ENCODE measurements around the gene FAM13C. TPM values are rescaled to one million over a fixed set of nuclear protein-coding genes. Genes with fewer than 3 reads are reported as not detected.
A peak's percentile ranks its signal among the peaks of the same experiment; 100 is the strongest.

The FAM13C gene
- total RNA-seq, 8 experiments from 2014 or later: 0.67 to 29.1 (median 14.9) TPM; not detected in 1

GRCh38 chr10:59279991-59280505 lies 82.3 kb downstream of the FAM13C start:
- in situ Hi-C loops (cut with MboI; ENCODE audit: low pct_unique_long_range_greater_than_20kb in 2 of 9, low sequenced_read_pairs in 9 of 9, unreplicated experiment in 9 of 9): no loop called here
- WGBS, 10 experiments: 0 to 100% (median 37%) methylated on average over 1 of the region's 1 CpG; no CpG with 5 or more reads in 6 of the 10 experiments
- H3K4me1 ChIP-seq (replicated peaks in 1 of 2): peaks cover 30 to 45% of the 10 kb centered on the region in 2 donors

DNA sequence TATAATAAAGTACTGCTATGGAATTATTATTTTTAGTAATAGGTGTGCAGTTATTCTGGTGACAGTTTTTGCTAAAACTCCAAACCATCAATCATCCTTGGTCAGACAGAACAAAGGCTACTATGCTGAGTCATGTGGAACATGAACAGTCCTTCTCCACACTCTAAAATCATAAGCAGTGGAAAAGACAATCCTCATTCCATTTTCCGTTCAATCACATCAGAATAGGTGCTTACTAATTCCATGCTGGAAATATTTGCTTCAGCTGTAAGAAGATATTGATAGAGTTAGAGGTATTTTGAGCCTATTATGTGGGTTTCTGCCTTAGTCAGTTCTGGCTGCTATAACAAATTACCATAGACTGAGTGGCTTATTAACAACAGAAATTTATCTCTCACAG lies 82.9 kb downstream of the FAM13C start:
- Histone ChIP-seq H3K27ac (no peak overlapping the region), H3K4me1 (replicated peaks in 1 of 2) (peaks cover 25 to 41% of the 10 kb centered on the region in 2 donors), H3K4me3 (no peak overlapping the region)
- no peak for ATAC-seq (replicated peaks in 6 of 8)
- 33 to 100% (median 88%) methylated on average over 1 of the region's 1 CpG; no CpG with 5 or more reads in 3 of the 10 experiments for WGBS, 10 experiments
- in situ Hi-C loops (cut with MboI; ENCODE audit: low pct_unique_long_range_greater_than_20kb in 2 of 9, low sequenced_read_pairs in 9 of 9, unreplicated experiment in 9 of 9): no loop called here

More at GRCh38 chr10:59279991-59280505, 82.3 kb downstream of the FAM13C start:
- Histone ChIP-seq H3K4me3 (no peak overlapping the region), H3K27ac (no peak overlapping the region)
- no peak for ATAC-seq (replicated peaks in 6 of 8)

- ATAC-seq (replicated peaks in 6 of 8): peak; percentile 17 to 87 (median 68)
- Histone ChIP-seq H3K27ac (peak overlapping the region in 1 of 2 donors; percentile 53), H3K4me3 (no peak overlapping the region), H3K4me1 (replicated peaks in 1 of 2) (peaks cover 6 to 21% of the 10 kb centered on the region in 2 donors)
- in situ Hi-C loops (cut with MboI; ENCODE audit: low pct_unique_long_range_greater_than_20kb in 2 of 9, low sequenced_read_pairs in 9 of 9, unreplicated experiment in 9 of 9): no loop called here
These were observed 85.4 kb downstream of the FAM13C start for GRCh38 chr10:59276919-59277318.

DNA sequence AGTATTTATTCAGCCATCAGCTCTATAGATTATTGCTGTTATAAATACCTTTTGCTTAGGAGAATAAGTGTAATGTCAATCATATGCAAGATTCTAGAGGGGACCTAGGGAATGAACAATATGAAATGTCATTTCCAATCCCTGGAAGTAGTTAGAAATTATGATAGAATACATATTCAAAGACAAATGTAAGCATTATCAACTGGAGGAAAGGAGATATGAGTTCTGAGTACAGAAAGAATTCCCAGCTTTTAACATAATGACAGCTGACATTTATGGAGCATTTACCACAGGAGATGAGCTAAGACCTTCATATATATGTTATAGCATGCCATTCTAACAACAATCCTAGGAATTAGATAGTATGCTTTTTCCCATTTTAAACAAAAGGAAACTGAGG lies 86.2 kb downstream of the FAM13C start:
- H3K27ac ChIP-seq: no peak overlapping the region
- ATAC-seq (replicated peaks in 6 of 8): no peak
- no peak overlapping the region for H3K4me3 ChIP-seq
- H3K4me1 ChIP-seq (replicated peaks in 1 of 2): peaks cover 6 to 21% of the 10 kb centered on the region in 2 donors
- in situ Hi-C loops (cut with MboI; ENCODE audit: low pct_unique_long_range_greater_than_20kb in 2 of 9, low sequenced_read_pairs in 9 of 9, unreplicated experiment in 9 of 9): no loop called here

DNA sequence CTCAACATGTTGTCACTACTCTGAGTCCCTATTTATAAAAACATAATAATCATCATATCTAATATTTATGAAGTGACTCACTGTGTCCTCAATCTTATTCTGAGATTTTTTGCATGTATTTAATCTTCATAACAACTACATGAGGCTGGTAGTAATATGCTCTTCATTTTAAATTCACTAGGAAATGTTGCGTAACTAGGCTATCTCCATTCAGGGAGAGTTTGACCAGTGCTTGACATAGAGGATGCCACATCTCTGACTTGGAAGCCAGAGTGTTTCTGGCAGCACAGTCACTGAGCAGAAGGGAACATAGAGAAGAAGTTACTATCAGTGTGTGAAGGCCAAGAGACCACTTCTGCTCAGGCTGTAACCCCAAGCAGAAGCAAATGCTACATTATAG lies 88.9 kb downstream of the FAM13C start:
- WGBS, 10 experiments: 50 to 100% (median 89%) methylated on average over 1 of the region's 1 CpG; no CpG with 5 or more reads in 4 of the 10 experiments
- Histone ChIP-seq H3K4me3 (no peak overlapping the region), H3K27ac (no peak overlapping the region), H3K4me1 (replicated peaks in 1 of 2) (peaks cover 0 to 21% of the 10 kb centered on the region in 2 donors)
- peak in 3 of 8 experiments; percentile 8 to 29 (median 21) for ATAC-seq (replicated peaks in 6 of 8)
- in situ Hi-C loops (cut with MboI; ENCODE audit: low pct_unique_long_range_greater_than_20kb in 2 of 9, low sequenced_read_pairs in 9 of 9, unreplicated experiment in 9 of 9): loop anchor here in 1 of 9 experiments (25.0 kb wide), 1 partner anchor 339 kb away; no protein-coding TSS in a partner anchor

- no peak overlapping the region for H3K4me3 ChIP-seq
- no peak overlapping the region for H3K27ac ChIP-seq
- H3K4me1 ChIP-seq (replicated peaks in 1 of 2): peaks cover 0 to 11% of the 10 kb centered on the region in 2 donors
- in situ Hi-C loops (cut with MboI; ENCODE audit: low pct_unique_long_range_greater_than_20kb in 2 of 9, low sequenced_read_pairs in 9 of 9, unreplicated experiment in 9 of 9): loop anchor here in 1 of 9 experiments (25.0 kb wide), 1 partner anchor 340 kb away; no protein-coding TSS in a partner anchor
- ATAC-seq (replicated peaks in 6 of 8): no peak
These were observed 90.3 kb downstream of the FAM13C start for GRCh38 chr10:59272061-59272460.

- Histone ChIP-seq H3K4me3 (no peak overlapping the region), H3K27ac (no peak overlapping the region), H3K4me1 (replicated peaks in 1 of 2) (peaks cover 0 to 2% of the 10 kb centered on the region in 2 donors)
- in situ Hi-C loops (cut with MboI; ENCODE audit: low pct_unique_long_range_greater_than_20kb in 2 of 9, low sequenced_read_pairs in 9 of 9, unreplicated experiment in 9 of 9): loop anchor here in 1 of 9 experiments (25.0 kb wide), 1 partner anchor 341 kb away; no protein-coding TSS in a partner anchor
- no peak for ATAC-seq (replicated peaks in 6 of 8)
- WGBS, 10 experiments: 55 to 92% (median 63%) methylated on average over 1 to 4 of the region's 4 CpGs; no CpG with 5 or more reads in 3 of the 10 experiments
These were observed 91.2 kb downstream of the FAM13C start for GRCh38 chr10:59271160-59271559.

GRCh38 chr10:59270492-59270891 lies 91.9 kb downstream of the FAM13C start:
- Histone ChIP-seq H3K4me1 (replicated peaks in 1 of 2) (no peaks in the 10 kb centered on the region), H3K27ac (no peak overlapping the region), H3K4me3 (no peak overlapping the region)
- 22 to 97% (median 79%) methylated on average over 2 to 3 of the region's 3 CpGs; no CpG with 5 or more reads in 1 of the 10 experiments for WGBS, 10 experiments
- ATAC-seq (replicated peaks in 6 of 8): peak in 2 of 8 experiments; percentile 47 to 62
- in situ Hi-C loops (cut with MboI; ENCODE audit: low pct_unique_long_range_greater_than_20kb in 2 of 9, low sequenced_read_pairs in 9 of 9, unreplicated experiment in 9 of 9): loop anchor here in 1 of 9 experiments (25.0 kb wide), 1 partner anchor 342 kb away; no protein-coding TSS in a partner anchor

DNA sequence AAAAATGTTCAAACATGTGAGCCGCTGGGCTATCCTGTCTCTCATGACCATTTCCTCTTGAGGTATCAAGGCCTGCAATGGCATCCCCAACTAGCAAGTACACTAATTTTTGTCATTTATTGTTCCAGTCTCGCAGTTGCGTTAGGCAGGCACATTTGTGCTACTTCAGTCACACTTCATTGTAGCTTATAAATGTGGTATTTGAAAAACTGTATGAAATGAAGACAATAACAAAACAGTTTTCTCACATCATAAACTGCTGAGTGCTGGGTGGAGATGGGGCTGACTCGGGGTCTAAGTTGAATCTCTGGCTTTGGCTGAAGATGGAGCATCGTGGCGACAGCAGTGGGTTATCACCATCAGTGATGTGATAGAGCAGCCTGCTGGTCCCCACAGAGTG lies 92.7 kb downstream of the FAM13C start:
- ATAC-seq (replicated peaks in 6 of 8): no peak
- no peak overlapping the region for H3K27ac ChIP-seq
- no peak overlapping the region for H3K4me3 ChIP-seq
- H3K4me1 ChIP-seq (replicated peaks in 1 of 2): no peaks in the 10 kb centered on the region
- WGBS, 10 experiments: 59 to 100% (median 97%) methylated on average over 1 to 6 of the region's 6 CpGs; no CpG with 5 or more reads in 4 of the 10 experiments
- in situ Hi-C loops (cut with MboI; ENCODE audit: low pct_unique_long_range_greater_than_20kb in 2 of 9, low sequenced_read_pairs in 9 of 9, unreplicated experiment in 9 of 9): loop anchor here in 1 of 9 experiments (25.0 kb wide), 1 partner anchor 343 kb away; no protein-coding TSS in a partner anchor

GRCh38 chr10:59268460-59268859 lies 93.9 kb downstream of the FAM13C start:
- in situ Hi-C loops (cut with MboI; ENCODE audit: low pct_unique_long_range_greater_than_20kb in 2 of 9, low sequenced_read_pairs in 9 of 9, unreplicated experiment in 9 of 9): loop anchor here in 1 of 9 experiments (25.0 kb wide), 1 partner anchor 344 kb away; no protein-coding TSS in a partner anchor
- Histone ChIP-seq H3K4me1 (replicated peaks in 1 of 2) (no peaks in the 10 kb centered on the region), H3K4me3 (no peak overlapping the region), H3K27ac (no peak overlapping the region)
- ATAC-seq (replicated peaks in 6 of 8): no peak
- WGBS, 10 experiments: 30 to 100% (median 91%) methylated on average over 2 to 7 of the region's 7 CpGs; no CpG with 5 or more reads in 1 of the 10 experiments

DNA sequence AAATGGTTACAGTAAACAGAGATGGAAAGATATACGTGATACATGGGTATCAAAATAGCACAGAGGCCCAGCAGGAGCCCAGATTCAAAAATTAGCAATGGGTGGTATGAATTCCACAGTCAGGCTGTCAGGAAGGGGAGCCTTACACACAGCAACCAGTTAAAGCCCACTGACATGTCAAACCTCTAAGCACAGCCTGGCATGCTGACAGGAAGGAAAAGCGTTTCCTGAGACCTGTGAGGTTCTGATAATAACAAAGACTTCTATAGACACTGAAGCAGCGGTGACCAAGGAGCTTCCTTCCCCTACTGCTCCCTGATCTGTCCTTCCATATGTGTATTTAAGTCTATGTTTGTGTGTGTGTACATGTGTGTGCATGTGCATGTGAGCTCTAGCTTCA lies 96.0 kb downstream of the FAM13C start:
- 24 to 65% (median 50%) methylated on average over 1 to 3 of the region's 3 CpGs; no CpG with 5 or more reads in 3 of the 10 experiments for WGBS, 10 experiments
- Histone ChIP-seq H3K4me1 (replicated peaks in 1 of 2) (no peaks in the 10 kb centered on the region), H3K27ac (no peak overlapping the region), H3K4me3 (no peak overlapping the region)
- ATAC-seq (replicated peaks in 6 of 8): no peak
- in situ Hi-C loops (cut with MboI; ENCODE audit: low pct_unique_long_range_greater_than_20kb in 2 of 9, low sequenced_read_pairs in 9 of 9, unreplicated experiment in 9 of 9): loop anchor here in 1 of 9 experiments (25.0 kb wide), 1 partner anchor 346 kb away; no protein-coding TSS in a partner anchor

- in situ Hi-C loops (cut with MboI; ENCODE audit: low pct_unique_long_range_greater_than_20kb in 2 of 9, low sequenced_read_pairs in 9 of 9, unreplicated experiment in 9 of 9): loop anchor here in 1 of 9 experiments (25.0 kb wide), 1 partner anchor 347 kb away; no protein-coding TSS in a partner anchor
- WGBS, 10 experiments: 23 to 100% (median 90%) methylated on average over 1 to 3 of the region's 5 CpGs; no CpG with 5 or more reads in 3 of the 10 experiments
- no peak overlapping the region for H3K27ac ChIP-seq
- no peaks in the 10 kb centered on the region for H3K4me1 ChIP-seq (replicated peaks in 1 of 2)
- ATAC-seq (replicated peaks in 6 of 8): no peak
- H3K4me3 ChIP-seq: no peak overlapping the region
These were observed 97.2 kb downstream of the FAM13C start for GRCh38 chr10:59265141-59265540.

- Histone ChIP-seq H3K27ac (no peak overlapping the region), H3K4me3 (no peak overlapping the region), H3K4me1 (replicated peaks in 1 of 2) (peaks cover 0 to 15% of the 10 kb centered on the region in 2 donors)
- in situ Hi-C loops (cut with MboI; ENCODE audit: low pct_unique_long_range_greater_than_20kb in 2 of 9, low sequenced_read_pairs in 9 of 9, unreplicated experiment in 9 of 9): loop anchor here in 1 of 9 experiments (25.0 kb wide), 1 partner anchor 353 kb away; no protein-coding TSS in a partner anchor
- WGBS, 10 experiments: 86 to 100% (median 100%) methylated on average over 1 of the region's 1 CpG; no CpG with 5 or more reads in 5 of the 10 experiments
- peak in 5 of 8 experiments; percentile 24 to 63 (median 52) for ATAC-seq (replicated peaks in 6 of 8)
These were observed 103.5 kb downstream of the FAM13C start for GRCh38 chr10:59258890-59259289.
